HL-60 (cell line): ENCODE results near the gene TMC5.

ENCODE experiments used
- GABPA ChIP-seq: IDR thresholded peaks from 2 replicates; pipeline ENCODE4 v1.6.1; 2012; ENCODE audit warnings: low read depth
- POLR2AphosphoS5 ChIP-seq: IDR thresholded peaks from 2 replicates; pipeline ENCODE4 v1.6.1; 2012; ENCODE audit warnings: low read depth
- SPI1 ChIP-seq: IDR thresholded peaks from 2 replicates; pipeline ENCODE4 v1.6.1; 2012; ENCODE audit warnings: low read depth, mild to moderate bottlenecking, borderline replicate concordance
- TF ChIP-seq, protein P1 (sequence below): IDR thresholded peaks from one replicate; pipeline ENCODE4 v1.5.1; 2011; ENCODE audit warnings: low read length, control low read depth, inconsistent platforms; ENCODE audit not compliant: insufficient read depth
- TF ChIP-seq, protein P2 (sequence below): IDR thresholded peaks from 2 replicates; pipeline ENCODE4 v1.6.1; 2012; ENCODE audit warnings: low read depth; ENCODE audit not compliant: insufficient replicate concordance

DNA sequence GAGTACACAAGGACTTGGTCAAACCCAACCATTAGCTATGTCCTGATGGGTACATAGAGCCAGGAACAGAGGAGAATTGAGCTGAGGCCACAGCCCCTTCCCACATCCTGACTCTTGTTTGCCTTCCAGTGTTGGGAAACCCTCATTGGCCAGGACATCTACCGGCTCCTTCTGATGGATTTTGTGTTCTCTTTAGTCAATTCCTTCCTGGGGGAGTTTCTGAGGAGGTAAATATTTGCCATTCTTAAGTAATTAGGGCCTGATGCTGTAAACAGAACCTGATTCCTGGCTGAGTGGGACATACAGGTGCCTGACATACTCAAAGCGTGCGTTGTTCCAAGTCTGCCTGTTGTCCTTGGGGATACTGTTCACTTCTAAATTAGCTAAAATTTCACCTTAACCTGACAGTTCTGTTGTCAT lies 61.6 kb downstream of the TMC5 start:
- TF ChIP-seq, protein P1, sequence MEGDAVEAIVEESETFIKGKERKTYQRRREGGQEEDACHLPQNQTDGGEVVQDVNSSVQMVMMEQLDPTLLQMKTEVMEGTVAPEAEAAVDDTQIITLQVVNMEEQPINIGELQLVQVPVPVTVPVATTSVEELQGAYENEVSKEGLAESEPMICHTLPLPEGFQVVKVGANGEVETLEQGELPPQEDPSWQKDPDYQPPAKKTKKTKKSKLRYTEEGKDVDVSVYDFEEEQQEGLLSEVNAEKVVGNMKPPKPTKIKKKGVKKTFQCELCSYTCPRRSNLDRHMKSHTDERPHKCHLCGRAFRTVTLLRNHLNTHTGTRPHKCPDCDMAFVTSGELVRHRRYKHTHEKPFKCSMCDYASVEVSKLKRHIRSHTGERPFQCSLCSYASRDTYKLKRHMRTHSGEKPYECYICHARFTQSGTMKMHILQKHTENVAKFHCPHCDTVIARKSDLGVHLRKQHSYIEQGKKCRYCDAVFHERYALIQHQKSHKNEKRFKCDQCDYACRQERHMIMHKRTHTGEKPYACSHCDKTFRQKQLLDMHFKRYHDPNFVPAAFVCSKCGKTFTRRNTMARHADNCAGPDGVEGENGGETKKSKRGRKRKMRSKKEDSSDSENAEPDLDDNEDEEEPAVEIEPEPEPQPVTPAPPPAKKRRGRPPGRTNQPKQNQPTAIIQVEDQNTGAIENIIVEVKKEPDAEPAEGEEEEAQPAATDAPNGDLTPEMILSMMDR = no peak
- TF ChIP-seq POLR2AphosphoS5 (no peak), GABPA (no peak), SPI1 (no peak)
- TF ChIP-seq, protein P2, sequence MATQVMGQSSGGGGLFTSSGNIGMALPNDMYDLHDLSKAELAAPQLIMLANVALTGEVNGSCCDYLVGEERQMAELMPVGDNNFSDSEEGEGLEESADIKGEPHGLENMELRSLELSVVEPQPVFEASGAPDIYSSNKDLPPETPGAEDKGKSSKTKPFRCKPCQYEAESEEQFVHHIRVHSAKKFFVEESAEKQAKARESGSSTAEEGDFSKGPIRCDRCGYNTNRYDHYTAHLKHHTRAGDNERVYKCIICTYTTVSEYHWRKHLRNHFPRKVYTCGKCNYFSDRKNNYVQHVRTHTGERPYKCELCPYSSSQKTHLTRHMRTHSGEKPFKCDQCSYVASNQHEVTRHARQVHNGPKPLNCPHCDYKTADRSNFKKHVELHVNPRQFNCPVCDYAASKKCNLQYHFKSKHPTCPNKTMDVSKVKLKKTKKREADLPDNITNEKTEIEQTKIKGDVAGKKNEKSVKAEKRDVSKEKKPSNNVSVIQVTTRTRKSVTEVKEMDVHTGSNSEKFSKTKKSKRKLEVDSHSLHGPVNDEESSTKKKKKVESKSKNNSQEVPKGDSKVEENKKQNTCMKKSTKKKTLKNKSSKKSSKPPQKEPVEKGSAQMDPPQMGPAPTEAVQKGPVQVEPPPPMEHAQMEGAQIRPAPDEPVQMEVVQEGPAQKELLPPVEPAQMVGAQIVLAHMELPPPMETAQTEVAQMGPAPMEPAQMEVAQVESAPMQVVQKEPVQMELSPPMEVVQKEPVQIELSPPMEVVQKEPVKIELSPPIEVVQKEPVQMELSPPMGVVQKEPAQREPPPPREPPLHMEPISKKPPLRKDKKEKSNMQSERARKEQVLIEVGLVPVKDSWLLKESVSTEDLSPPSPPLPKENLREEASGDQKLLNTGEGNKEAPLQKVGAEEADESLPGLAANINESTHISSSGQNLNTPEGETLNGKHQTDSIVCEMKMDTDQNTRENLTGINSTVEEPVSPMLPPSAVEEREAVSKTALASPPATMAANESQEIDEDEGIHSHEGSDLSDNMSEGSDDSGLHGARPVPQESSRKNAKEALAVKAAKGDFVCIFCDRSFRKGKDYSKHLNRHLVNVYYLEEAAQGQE = no peak
